Testis (tissue), 2 donors: ENCODE measurements around the gene TGFBI.

ENCODE experiments used
- CTCF ChIP-seq, 3 experiments: fragments of 450-650 bp in 2 of 3; fragments of 200-600 bp in 1 of 3; sonication (generic) in 1 of 3; IDR thresholded peaks; one replicate each; pipeline ENCODE4 v1.5.1; 2016 to 2019; ENCODE audit warnings: antibody characterized with exemption in 3 of 3, mild to moderate bottlenecking in 2 of 3, moderate library complexity in 1 of 3
- POLR2A ChIP-seq: fragments of 450-650 bp; IDR thresholded peaks from one replicate; pipeline ENCODE4 v1.6.1; 2017; ENCODE audit warnings: antibody characterized with exemption, mild to moderate bottlenecking, moderate library complexity

GRCh38 chr5:136022965-136023364 is 5.8 kb upstream of the TGFBI start:
- TF ChIP-seq CTCF (IDR thresholded peaks at IDR 0.05) (no peak), POLR2A (no peak)
